ENCODE data around the gene GMDS. TPM values are rescaled to one million over a fixed set of nuclear protein-coding genes. Genes with fewer than 3 reads are reported as not detected.

The GMDS gene
- total RNA-seq, 1 experiment from 2014 or later = 27.6 TPM

DNA sequence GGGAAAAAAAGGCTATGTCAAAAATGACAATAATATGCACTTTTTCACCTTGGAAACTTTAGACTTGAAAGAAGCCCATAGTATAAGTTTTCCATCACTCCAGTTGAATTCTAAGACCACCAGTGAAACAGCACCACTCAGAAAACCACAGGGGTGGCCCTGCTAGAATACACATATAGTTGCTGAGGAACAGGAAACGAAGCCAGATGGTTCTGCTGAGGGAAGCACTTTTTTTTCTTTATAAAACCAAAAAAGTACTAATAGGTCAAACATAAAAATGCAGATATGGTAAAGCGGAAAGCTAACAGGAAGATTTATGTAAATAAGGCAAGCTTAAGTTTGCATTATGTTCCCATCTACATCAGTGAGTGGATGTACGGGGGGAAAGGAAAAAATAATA, 331.8 kb downstream of the GMDS start:
- Mint-ChIP-seq H3K9me3 (no peaks in the 10 kb centered on the region), H3K27ac (no peak overlapping the region), H3K27me3 (ENCODE audit: low read depth) (no peaks in the 10 kb centered on the region), H3K4me1 (peaks cover 28 to 32% of the 10 kb centered on the region in 2 experiments), H3K36me3 (ENCODE audit: insufficient read depth in 1 of 3, low read depth in 3 of 3) (peaks cover 0 to 2% (median 0%) of the 10 kb centered on the region in 3 experiments; a peak in 1 of 7 replicates), H3K4me3 (no peak overlapping the region)
- H3K27me3 ChIP-seq (ENCODE audit: insufficient read depth, low read length) = no peaks in the 10 kb centered on the region
- no peak overlapping the region for H2BK15ac ChIP-seq (ENCODE audit: low read depth, low read length)
- no peak overlapping the region for H2AK5ac ChIP-seq (ENCODE audit: insufficient read length, low read length)
- H3K56ac ChIP-seq (ENCODE audit: insufficient read length, low read depth, low read length) = no peak overlapping the region
- TF ChIP-seq, protein P1, sequence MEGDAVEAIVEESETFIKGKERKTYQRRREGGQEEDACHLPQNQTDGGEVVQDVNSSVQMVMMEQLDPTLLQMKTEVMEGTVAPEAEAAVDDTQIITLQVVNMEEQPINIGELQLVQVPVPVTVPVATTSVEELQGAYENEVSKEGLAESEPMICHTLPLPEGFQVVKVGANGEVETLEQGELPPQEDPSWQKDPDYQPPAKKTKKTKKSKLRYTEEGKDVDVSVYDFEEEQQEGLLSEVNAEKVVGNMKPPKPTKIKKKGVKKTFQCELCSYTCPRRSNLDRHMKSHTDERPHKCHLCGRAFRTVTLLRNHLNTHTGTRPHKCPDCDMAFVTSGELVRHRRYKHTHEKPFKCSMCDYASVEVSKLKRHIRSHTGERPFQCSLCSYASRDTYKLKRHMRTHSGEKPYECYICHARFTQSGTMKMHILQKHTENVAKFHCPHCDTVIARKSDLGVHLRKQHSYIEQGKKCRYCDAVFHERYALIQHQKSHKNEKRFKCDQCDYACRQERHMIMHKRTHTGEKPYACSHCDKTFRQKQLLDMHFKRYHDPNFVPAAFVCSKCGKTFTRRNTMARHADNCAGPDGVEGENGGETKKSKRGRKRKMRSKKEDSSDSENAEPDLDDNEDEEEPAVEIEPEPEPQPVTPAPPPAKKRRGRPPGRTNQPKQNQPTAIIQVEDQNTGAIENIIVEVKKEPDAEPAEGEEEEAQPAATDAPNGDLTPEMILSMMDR (conservative IDR thresholded peaks at IDR 0.05) = no peak
- H3K23ac ChIP-seq (ENCODE audit: insufficient read length, low read depth, low read length) = no peak overlapping the region
- H4K91ac ChIP-seq (ENCODE audit: insufficient read length, low read depth, low read length) = no peak overlapping the region
- H3K79me1 ChIP-seq (ENCODE audit: insufficient read depth, low read depth, low read length, poor library complexity, severe bottlenecking) = no peaks in the 10 kb centered on the region
- H3T11ph ChIP-seq (ENCODE audit: low read length) = no peak overlapping the region
- DNase-seq = no peak
- no peak overlapping the region for H4K8ac ChIP-seq (replicated peaks; ENCODE audit: insufficient read length, low read depth, low read length)
- no peak overlapping the region for H3K4me2 ChIP-seq (ENCODE audit: insufficient read depth, insufficient read length, low read length)
- H3K9me3 ChIP-seq (ENCODE audit: control insufficient read depth, low read depth, low read length) = no peaks in the 10 kb centered on the region
- H4K5ac ChIP-seq (ENCODE audit: insufficient read length, low read depth, low read length) = no peak overlapping the region
- no peak overlapping the region for H2BK5ac ChIP-seq (ENCODE audit: insufficient read length, low read length)
- H4K20me1 ChIP-seq (ENCODE audit: control insufficient read depth, insufficient read depth, insufficient read length) = no peaks in the 10 kb centered on the region
- no peaks in the 10 kb centered on the region for H3K23me2 ChIP-seq (ENCODE audit: insufficient read length, low read depth, low read length, poor library complexity, severe bottlenecking)
- no peak overlapping the region for H2AFZ ChIP-seq (ENCODE audit: low read length)
- no CpG with 5 or more reads among the region's 3 CpGs for WGBS (ENCODE audit: extremely low coverage, insufficient read length, low lambda C conversion rate)
- no peak overlapping the region for H2BK12ac ChIP-seq (ENCODE audit: insufficient read length, low read depth, low read length)
- no peak overlapping the region for H3K4ac ChIP-seq (ENCODE audit: low read depth, low read length)
- H3K9ac ChIP-seq (ENCODE audit: extremely low read depth, insufficient read length, low read length) = no peak overlapping the region
- H3K27ac ChIP-seq (ENCODE audit: insufficient read length, low read depth, low read length) = no peak overlapping the region
- peaks cover 3% of the 10 kb centered on the region; the same call in 1 of the 2 replicates for H3K4me1 ChIP-seq (ENCODE audit: insufficient read depth, low read length)
- no peak overlapping the region for H2BK120ac ChIP-seq (ENCODE audit: low read depth, low read length, poor library complexity, severe bottlenecking)
- no peak overlapping the region for H3K18ac ChIP-seq (ENCODE audit: insufficient read length, low read depth, low read length)
- no peaks in the 10 kb centered on the region for H3K79me2 ChIP-seq (ENCODE audit: insufficient read depth, low read length)
- no peak overlapping the region for H3K14ac ChIP-seq (ENCODE audit: insufficient read depth, low read length)
- no peak overlapping the region for H2BK20ac ChIP-seq (ENCODE audit: low read depth, low read length, poor library complexity, severe bottlenecking)
